NCI-H2029 (cell line): ENCODE measurements around the gene UBE2Q2.
"Not testable (repeated sequence)": the region's sequence is repeated elsewhere in the genome, so short reads cannot be mapped to it uniquely, and the experiment has no call there.

Experiments used
- DNase-seq: peaks from one replicate; lab custom pipeline; 2025; lab: John Stamatoyannopoulos, UW

UBE2Q2 gene

DNA sequence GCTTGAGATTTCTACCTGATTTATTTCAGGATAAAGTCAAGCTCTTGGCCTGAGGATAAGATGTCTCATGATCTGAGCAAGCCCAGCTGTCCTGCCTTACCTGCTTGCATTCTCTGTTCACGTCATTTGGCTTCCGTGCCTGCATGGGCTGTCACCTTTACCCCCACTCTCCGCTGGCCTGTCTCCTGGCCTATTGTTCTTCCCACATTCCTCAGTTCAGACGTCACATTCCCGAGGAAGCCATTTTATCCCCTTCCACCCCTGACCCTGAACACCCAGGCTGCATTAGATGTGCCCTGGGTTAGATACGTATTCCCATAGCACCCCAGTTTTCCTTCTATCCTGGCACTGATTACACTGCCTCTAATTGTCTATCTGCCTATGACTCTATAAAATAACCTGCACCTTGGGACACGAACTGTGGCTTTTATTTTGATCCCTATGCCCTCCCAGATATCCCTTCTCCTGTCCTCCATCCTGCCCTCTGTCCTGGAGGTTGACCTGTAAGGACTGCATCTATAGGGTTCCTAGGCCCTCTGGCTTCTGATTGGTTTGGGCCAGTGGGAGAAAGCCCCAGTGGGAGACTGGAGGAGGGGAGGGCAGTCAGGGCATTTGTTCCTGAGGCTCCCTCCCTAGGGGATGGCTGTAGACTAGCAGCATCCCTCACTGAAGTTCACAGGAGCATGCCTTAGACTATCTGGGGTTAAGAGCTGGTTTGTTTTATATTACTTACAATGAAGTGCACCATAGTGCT is 19.2 kb upstream of the UBE2Q2 start:
- no peak for DNase-seq

DNA sequence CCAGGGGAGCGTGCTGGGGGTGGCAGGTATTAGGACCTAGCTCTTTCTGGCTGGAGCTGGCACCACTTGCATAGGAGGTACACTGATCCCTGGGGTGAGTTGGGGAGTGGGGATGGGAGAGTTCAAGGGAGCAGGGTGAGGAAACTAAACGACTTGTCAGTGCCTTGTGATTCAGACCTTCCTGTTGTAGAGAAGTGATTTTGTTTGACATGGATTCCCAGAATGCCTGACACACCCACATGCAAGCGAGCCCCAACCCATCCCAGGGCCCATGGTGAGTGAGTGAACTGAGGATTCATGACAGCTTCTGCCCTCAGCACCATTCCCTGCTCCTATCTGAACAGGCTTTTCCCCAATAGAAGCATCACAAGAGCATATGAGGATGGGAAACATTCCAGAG is 15.6 kb upstream of the UBE2Q2 start:
- no peak for DNase-seq

DNA sequence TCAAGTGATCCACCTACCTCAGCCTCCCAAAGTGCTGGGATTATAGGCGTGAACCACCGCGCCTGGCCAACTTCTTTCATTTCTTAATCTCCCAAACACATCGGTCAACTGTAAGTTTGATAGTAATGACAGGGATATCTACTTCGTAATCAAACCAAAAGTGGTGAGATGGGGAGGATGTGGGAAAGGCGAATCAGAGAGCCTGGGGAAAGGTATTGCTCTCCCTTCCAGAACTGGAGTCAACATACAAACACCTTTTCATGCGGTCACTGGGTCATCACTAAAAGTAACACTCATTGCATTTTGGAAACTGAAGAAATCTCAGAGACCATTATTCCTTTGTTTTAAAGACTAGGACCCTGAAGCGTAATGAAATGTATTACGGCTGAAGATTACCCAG is 14.8 kb upstream of the UBE2Q2 start:
- no peak for DNase-seq

DNA sequence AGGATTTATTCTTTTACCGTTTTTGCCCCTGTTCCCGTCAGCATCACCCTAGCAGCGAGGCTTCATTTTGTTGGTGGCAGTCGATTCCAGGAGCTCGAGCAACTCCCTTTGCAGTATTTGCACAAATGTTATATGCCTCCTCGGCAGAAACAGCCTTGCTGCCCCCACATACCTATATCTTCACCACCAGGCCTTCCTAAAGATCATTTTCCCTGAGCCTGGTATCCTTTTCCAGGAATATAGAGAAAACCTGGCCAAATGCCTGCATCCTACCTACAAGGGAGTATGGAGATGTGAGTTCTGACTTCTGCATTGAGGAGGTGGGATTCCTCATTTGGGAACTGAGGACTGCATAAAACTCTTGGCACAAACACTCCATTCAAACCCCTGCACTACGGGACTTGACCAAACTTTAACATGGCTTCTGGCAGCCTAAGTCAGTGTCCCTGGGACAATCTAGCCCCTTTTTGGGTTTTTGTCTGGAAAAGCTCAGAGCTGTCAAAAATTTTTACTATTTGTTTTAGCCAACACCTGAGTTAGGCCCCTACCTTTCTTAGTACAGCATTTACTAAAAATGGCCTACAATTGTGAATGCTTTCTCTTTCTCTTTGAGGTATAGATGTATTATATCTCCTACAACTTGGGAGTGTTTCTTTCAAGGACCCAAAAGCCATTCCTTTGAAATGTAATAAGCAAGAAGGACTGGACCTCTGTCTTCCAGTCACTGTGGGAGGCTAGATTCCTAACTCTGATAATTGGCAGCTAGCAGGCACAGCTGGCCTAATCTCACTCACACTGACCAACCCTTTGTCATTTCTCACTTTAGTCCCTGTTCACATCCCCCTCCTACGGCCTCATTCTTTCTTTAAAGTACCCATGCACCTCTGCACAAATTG is 12.1 kb upstream of the UBE2Q2 start:
- no peak for DNase-seq

DNA sequence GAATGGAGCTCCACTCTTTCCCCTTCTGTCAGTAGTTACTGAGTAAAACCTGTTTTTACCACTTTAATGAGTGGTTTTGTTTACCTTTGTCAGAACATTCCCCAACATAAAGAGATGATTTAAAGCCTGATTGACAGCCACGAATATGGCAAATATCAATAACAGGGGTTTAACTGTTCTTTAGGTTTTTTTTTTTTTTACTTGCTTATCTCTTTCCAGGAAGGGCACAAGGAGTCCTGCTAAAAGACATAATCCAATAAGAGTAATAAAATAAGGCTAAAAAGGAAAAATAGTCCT is 11.5 kb upstream of the UBE2Q2 start:
- DNase-seq = no peak

DNA sequence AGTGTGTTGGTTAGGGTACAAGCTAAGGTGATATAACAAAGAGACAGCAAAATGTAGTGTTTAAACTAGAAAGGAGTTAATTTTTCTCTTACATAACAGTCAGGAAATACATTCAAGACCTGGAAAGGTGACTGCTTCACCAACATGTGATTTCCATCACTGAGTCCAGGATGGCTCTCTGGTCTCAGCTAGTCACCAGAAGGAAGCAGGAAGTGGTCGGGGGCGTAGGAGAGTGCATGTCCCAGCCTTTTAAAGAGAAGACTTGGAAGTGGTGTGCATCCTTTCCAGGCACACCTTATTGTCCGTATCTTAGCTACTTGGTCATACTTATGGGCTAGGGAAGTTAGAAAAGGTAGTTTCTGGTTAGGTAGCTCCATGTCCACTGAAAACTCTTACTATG is 11.1 kb upstream of the UBE2Q2 start:
- DNase-seq = no peak

DNA sequence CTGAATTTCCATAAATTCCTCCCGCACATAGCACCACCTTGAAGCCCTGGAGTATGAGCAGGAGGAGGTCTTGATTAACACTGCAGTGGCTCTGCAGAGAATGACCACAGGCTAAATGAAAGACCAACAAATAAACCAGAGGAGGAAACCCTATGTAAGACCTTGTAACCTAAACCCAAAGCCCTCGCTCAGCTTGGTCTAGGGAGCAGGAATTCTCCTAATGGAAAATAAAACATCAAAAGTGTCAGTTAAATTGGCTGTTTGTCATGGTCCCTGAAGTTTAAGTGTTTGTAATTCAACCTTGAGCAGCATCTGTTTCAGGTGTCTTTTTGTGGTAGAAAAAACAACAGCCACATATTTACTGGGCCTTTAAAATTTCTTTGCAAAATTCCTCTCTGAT is 9.2 kb upstream of the UBE2Q2 start:
- no peak for DNase-seq

DNA sequence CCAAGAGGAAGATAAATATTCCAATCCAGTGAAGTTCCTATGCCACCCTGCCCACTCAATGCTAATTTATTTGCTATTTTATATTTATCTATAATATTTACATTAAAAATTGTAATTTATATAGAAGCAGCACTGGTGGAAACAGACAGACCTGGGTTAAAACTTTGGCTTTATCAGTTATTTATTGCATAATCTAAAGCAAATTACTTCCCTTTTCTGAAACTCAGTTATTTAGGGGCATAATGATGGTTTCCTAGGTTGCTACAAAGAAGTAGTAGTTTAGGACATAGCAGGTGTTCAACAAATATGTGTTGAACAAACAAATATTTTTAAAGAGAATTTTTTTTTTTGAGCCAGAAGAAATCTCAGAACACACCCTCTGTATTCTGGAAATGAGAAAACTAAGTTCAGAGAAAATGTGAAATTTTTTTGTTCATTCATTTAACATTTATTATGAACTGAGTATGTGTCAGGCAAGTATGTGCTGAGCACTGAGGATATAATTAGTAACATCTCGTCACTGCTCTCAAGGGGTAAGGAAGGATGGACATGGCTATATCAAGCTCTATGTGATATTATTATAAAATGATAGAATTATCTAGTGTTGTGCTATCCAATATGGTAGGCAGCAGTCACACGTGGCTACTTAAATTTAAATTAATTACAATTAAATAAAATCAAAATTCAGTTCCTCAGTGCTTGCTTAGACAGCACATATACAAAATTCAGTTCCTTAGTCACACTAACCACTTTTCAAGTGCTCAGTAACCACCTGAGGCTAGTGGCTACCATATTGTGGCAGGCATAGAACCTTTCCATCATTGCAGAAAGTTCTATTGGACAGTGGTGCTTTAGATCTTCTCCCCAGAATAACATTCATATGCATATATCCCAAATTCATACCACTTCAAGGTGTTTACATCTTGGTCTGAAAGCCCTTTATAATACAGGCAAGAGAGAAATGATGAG is 7.0 kb upstream of the UBE2Q2 start:
- no peak for DNase-seq

DNA sequence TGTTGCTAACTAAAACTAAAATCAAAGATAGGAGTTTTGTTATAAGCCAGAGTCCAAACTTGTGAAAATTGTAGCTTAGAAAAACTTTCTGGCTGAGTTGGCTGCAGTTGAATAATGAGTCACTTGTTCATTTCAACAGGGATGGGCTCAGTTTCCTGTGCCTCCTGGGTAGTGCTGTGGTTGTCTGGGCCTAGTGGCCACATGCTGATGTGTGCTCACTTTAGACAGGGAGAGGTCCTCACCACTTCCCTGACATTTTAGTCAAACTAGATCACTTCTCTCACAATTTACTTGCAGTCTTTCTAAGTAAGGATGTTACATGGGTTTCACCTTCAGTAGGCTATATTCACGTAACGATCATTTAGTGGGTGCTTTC is 6.3 kb upstream of the UBE2Q2 start:
- no peak for DNase-seq

DNA sequence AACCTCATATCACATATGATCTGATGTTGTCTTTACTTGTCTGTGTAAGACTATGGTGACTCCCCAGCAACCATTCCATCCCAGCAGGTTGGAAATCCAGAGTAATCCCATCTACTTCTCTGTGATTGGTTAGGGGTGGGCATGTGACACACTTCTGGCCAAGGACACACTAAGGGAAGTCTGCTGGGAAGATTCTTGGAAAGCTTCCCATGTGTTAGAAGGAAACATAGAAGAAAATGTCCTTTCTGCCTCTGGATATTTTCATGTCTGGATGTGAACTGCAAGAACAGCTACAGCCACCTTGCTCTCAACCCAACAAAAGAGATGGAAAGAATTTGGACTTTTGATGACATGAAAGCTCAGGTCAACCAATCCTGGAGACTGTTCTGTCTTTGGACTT is 2.6 kb upstream of the UBE2Q2 start:
- DNase-seq = no peak

DNA sequence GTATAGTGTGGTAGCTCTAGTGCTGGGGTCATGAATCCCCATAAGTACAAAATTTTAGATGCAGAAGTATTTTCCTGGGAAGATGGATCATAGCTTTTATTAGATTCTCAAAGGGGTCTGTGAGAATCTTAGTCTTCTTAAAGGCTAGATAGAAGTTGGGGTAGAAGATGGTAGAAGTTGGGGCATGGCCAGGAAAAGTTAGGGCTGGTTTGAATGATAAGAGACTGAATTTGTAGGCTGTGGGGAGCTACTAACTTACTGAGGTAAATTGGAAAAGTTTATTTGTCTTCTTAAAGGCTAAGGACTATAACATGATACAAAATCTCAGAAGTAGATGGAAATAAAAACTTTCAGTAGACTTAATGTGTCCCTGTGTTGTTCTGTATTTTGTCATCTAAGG is 1.6 kb upstream of the UBE2Q2 start:
- DNase-seq = no peak

DNA sequence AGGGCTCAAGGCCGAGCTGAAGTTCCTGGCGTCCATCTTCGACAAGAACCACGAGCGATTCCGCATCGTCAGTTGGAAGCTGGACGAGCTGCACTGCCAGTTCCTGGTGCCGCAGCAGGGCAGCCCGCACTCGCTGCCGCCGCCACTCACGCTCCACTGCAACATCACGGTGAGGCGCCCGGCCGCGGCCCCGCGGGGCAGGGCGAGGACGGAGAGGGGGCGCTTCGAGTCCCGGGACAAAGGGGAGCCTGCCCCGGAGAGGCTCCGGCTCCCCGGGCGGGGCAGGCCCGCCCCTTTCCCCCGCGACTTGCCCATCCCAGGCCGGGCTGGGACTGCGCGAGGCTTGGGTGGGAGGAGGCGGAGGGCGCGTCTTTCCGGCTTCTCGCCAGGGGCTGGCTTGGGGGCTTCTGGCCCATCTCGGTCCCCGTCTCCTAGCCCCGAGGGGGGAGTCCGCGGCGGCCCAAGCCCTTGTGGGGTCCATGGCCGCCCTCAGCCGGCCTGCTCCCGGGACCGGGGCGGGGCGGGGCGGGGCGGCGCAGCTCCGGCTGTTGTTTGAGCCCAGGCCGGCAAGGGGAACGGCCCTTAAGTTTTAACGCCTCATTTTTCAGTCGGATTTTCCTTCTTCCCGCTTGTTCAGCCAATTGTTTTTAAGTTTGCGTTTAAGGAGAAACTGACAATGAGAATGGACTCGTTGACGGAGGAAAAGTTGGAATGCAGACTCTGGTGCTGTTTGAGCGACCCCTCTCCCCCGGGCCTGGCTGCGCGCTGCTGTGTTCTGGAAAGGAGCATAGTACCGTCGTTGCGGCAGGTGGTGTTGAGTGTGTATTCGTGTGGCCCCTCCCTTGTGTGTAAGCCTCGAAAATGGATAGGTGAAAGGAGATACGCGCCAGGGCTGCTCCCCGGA is 683 bp downstream of the UBE2Q2 start:
- no peak for DNase-seq

DNA sequence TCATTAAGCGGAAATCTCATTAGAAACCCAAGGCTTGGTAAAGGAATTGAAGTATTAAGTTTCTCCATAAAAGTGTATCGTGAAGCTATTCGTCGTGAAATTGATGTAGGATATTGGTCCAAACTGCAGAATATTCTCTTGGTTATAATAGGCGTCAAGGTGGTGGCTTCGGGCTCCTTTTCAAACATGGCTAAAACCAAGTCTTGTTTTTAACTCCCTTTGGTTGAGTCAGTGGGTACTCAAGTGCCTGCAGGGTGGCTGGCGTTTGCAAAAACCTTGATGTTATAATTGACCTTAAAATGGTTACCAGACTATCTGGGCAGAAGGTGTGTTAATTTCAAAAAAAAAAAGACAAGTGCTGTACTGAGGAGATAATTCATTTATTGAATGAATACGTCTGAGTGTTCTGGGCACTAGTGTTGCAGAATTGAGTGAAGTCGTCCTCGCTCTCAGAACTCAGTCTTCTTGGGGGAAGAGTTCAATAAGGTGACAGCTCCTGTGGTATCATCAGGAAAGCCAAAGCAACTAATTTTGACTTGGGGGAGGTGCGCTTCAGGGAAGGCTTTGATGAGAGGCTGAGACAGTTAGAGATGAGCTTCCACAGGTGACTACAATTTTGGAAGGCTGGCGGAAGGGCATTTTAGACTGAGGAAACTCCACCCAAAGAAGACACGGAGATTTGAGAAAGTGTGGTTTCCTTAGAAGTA is 1.5 kb downstream of the UBE2Q2 start:
- DNase-seq = no peak

DNA sequence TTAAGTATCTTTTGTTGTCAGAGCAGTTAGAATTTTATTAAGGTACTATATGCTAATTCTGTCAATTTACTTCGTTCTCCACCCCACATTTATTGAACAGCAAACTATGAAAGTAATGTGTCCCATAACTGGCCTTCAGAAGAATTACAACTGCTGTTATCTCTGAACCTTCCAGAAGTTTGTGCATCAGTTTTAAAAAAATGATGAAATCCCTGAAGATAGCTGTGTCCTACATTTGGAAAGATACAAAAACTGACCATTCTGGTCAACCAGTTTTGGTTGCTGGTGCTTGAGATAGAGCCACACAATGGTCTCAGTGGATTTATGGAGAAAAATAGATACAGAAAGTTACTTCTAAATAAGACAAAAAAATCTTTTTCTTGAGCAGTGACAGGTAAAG is 5.9 kb downstream of the UBE2Q2 start:
- no peak for DNase-seq

DNA sequence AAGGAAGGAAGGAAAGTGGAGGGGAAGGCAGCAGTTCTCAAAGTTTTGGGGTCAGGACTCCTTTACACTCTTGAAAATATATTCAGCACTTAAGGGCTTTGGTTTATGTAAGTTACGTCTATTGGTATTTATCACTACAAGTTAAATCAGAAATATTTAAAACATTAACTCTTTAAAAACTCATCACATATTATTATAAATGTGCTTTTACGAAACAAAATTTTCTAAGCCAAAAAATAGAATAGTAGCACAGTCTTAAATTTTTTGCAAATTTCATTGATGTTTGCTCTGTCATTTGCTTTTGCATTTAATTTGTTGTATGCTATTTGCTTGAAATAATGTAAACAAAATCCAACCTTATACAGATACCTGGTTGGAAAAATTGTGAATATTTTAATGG is 7.5 kb downstream of the UBE2Q2 start:
- no peak for DNase-seq

DNA sequence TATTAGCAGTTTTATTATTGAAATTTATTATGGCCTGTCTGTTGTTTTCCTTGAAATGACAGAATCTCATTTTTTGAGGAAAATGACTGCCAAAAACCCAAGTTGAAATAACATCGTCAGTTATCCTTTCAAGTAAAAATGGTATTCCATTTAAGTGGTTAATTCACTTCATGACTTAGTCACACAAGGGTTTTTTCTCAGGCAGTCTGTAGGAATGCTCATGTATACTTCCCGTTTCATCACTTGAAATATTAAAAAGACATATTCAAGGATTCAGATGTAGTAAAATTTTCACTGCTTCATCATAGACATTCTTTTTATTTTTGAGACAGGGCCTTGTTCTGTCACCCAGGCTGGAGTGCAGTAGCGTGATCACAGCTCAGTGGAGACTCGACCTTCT is 8.3 kb downstream of the UBE2Q2 start:
- DNase-seq = not testable (repeated sequence)

DNA sequence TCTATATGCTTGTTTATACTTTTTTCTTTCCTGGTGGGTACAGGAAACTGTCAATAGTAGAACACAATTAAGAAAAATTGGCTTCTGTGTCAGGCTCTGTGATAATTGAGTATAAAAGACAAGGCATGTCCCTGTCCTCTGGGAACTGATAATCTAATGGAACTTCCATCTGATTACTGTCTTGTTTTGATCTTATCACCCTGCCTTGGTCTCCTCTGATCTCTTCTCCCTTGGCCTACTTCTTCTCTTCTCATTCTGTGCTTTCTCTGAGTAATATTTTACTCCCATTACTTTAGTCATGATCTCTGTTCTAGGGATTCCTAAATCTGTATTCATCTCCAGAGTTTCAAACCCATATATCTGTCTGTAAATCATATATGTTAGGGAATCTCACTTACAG is 14.6 kb downstream of the UBE2Q2 start:
- DNase-seq = no peak

DNA sequence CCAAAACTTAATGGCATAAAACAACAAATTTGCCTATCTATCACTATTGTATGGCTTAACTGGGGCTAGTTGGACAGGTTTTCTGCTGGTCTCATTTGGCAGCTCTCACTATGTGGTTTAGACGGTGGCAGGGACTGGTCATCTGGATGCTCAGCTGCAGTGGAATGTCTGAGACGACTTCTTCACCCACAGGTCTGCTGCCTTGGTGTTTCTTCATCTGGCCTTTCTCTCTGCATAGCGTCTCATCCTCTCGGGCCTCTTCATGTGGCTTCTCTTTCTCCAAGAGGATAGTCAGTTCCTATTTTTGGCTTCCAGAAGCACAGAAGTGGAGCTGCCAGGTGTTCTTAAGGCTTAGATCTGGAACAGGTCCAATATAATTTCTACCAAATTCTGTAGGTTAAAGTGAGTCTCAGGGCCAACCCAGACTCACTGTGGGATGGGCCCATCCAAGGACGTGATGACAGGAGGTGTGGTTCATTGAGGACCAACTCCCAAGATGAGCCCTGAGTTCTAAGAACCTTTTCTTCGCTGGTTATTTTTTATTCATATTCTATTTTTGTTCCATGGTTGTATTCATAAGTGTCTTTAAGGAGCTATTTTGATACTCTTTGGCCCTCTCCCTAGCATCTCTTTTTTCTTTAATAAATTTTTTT is 18.6 kb downstream of the UBE2Q2 start:
- DNase-seq = no peak

DNA sequence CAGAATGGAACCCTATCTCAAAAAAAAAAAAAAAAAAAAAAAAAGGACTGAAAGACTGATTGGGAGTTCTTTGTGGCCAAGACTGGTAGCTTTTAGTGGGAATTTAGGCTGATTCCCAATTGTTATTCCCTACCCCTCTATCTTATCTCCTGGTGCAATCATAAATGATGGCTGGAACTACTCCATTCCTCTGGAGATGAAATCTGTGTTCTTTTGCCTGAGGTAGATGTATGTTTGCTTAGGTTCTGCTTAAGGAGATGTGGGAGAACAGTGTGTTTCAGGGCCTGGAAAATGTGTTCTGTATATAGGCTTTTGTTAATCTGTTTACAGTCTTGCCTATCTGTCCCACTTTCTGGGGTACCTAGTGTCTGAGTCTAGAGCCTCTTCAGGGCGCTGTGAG is 19.5 kb downstream of the UBE2Q2 start:
- no peak for DNase-seq
